ENCODE results near the gene LMBR1. TPM values are rescaled to one million over a fixed set of nuclear protein-coding genes. Genes with fewer than 3 reads are reported as not detected.

The LMBR1 gene
- total and polyA plus RNA-seq, 12 donors: 16.9 to 341 (median 117) TPM

DNA sequence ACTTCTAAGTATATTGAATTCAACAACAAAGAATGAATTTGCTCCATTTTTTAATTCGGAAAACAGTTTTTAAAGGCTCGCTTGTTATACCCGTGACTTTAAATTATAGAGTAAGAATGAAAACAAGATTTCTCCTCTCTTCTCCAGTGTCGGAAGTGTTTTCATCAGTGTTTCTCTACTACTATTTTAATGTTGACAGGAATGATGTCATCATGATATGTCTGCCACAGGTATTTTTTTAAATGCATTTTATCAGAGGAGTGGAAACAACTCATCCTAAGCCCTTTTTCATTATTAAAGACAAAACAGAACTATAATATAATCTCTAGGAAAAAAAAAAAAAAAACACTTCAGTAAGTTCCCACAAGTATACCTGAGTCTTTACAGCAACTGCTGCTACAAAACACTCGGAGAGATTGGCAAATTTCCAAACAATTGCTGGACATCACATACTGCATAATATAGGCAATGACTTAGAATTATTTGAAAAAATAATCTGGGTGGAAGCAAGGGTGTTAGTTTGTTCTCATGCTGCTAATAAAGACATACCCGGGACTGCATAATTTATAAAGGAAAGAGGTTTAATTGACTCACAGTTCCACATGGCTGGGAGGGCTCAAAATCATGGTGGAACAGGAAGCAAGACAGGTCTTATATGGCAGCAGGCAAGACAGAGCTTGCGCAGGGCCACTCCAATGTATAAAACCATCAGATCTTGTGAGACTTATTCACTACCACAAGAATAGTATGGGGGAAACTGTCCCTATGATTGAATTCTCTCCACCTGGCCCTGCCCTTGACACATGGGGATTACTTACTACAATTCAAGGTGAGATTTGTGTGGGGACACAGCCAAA is 257.2 kb downstream of the LMBR1 start:
- no peak overlapping the region for H3K27ac ChIP-seq
- 89 to 92% (median 90%) methylated on average over 7 of the region's 7 CpGs for WGBS, 4 donors
- no peaks in the 10 kb centered on the region for H3K9me3 ChIP-seq (replicated peaks in 1 of 3)
- no peak overlapping the region for H3K4me3 ChIP-seq
- H3K4me1 ChIP-seq (replicated peaks in 1 of 2): peaks cover 7 to 9% of the 10 kb centered on the region in 2 donors
- H3K36me3 ChIP-seq (replicated peaks in 1 of 2): no peaks in the 10 kb centered on the region
- intact Hi-C loops (cut with DNase I): no loop called here
- no peak for DNase-seq
- no peaks in the 10 kb centered on the region for H3K27me3 ChIP-seq
- no peak for TF ChIP-seq CTCF (IDR thresholded peaks at IDR 0.05)
- no peak for TF ChIP-seq POLR2A (IDR thresholded peaks at IDR 0.05)

DNA sequence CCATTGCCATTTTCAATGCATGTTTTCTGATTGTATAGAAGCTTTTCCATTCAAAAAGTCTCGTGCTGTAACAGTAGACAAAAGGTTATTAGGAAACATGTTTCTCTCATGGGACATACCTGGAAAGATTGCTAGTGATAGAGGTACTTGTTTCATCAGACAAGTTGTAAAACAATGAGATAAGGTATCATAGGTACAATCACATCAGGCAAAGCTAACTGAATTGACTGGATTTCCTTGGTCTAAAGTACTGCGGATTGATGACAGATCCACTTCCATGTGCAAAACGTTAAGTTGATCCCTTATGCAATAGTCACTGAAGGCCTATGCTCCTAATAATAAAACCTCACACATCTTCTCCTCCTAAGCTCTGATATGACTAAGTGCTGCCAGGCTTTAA is 258.9 kb downstream of the LMBR1 start:
- Histone ChIP-seq H3K27me3 (no peaks in the 10 kb centered on the region), H3K9me3 (replicated peaks in 1 of 3) (no peaks in the 10 kb centered on the region), H3K4me3 (no peak overlapping the region), H3K4me1 (replicated peaks in 1 of 2) (no peaks in the 10 kb centered on the region), H3K36me3 (replicated peaks in 1 of 2) (no peaks in the 10 kb centered on the region), H3K27ac (no peak overlapping the region)
- no peak for DNase-seq
- intact Hi-C loops (cut with DNase I): no loop called here
- TF ChIP-seq POLR2A (IDR thresholded peaks at IDR 0.05) (no peak), CTCF (IDR thresholded peaks at IDR 0.05) (no peak)
- 74 to 87% (median 83%) methylated on average over 3 of the region's 3 CpGs for WGBS, 4 donors

- intact Hi-C loops (cut with DNase I): no loop called here
- 92 to 100% (median 96%) methylated on average over 2 of the region's 2 CpGs for WGBS, 4 donors
- TF ChIP-seq POLR2A (IDR thresholded peaks at IDR 0.05) (no peak), CTCF (IDR thresholded peaks at IDR 0.05) (no peak)
These were observed 263.1 kb downstream of the LMBR1 start for GRCh38 chr7:156629873-156630272.

DNA sequence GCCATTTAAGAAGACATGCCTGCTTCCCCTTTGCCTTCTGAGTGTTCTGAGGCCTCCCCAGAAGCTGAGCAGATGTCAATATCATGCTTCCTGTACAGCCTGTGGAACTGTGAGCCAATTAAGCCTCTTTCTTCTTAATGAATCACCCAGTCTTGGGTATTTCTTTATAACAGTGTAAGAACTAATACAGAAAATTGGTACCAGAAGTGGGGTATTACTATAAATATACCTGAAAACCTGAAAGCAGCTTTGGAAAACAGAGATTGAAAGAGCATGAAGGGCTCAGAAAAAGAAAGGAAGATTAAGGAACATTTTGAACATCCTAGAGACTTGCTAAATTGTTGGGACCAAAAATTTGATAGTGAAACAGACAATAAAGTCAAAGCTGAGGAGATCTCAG is 264.4 kb downstream of the LMBR1 start:
- no peaks in the 10 kb centered on the region for H3K36me3 ChIP-seq (replicated peaks in 1 of 2)
- H3K27ac ChIP-seq: no peak overlapping the region
- intact Hi-C loops (cut with DNase I): no loop called here
- H3K4me3 ChIP-seq: no peak overlapping the region
- TF ChIP-seq POLR2A (IDR thresholded peaks at IDR 0.05) (no peak), CTCF (IDR thresholded peaks at IDR 0.05) (no peak)
- H3K9me3 ChIP-seq (replicated peaks in 1 of 3): no peaks in the 10 kb centered on the region
- H3K27me3 ChIP-seq: no peaks in the 10 kb centered on the region
- DNase-seq: no peak
- H3K4me1 ChIP-seq (replicated peaks in 1 of 2): no peaks in the 10 kb centered on the region

More at GRCh38 chr7:156629873-156630272, 263.1 kb downstream of the LMBR1 start:
- H3K4me1 ChIP-seq (replicated peaks in 1 of 2): no peaks in the 10 kb centered on the region
- H3K27ac ChIP-seq: no peak overlapping the region
- H3K27me3 ChIP-seq: no peaks in the 10 kb centered on the region
- no peaks in the 10 kb centered on the region for H3K9me3 ChIP-seq (replicated peaks in 1 of 3)
- H3K36me3 ChIP-seq (replicated peaks in 1 of 2): no peaks in the 10 kb centered on the region
- no peak overlapping the region for H3K4me3 ChIP-seq
- DNase-seq: no peak

Small RNAs within 50 kb of the gene (small RNA-seq; reads per million reads assigned to genes)
- 0 to 0.08 reads per million in 2 donors for gene RNU4-31P

Other genes with a start within 250 kb of the LMBR1 start
- 10 to 100 TPM in 7 of 9 donors, 1 to 10 TPM in 2; 5.6 to 19.8 (median 16.1) TPM for gene NOM1, start 56.5 kb upstream of the LMBR1 start, total RNA-seq
- gene NOM1, start 56.5 kb upstream of the LMBR1 start, polyA plus RNA-seq: 10 to 100 TPM in 2 of 3 donors, 1 to 10 TPM in 1; 7.7 to 13.9 (median 12.0) TPM
- gene MNX1, start 117.5 kb upstream of the LMBR1 start, total RNA-seq: under 1 TPM in 2 of 9 donors, not detected in 7; 0.11 TPM
- gene MNX1, start 117.5 kb upstream of the LMBR1 start, polyA plus RNA-seq: not detected
- gene UBE3C, start 245.7 kb upstream of the LMBR1 start, total RNA-seq: 10 to 100 TPM; 31.5 to 58.1 (median 46.5) TPM
- 10 to 100 TPM; 11.7 to 52.1 (median 13.0) TPM for gene UBE3C, start 245.7 kb upstream of the LMBR1 start, polyA plus RNA-seq